Endothelial cell of umbilical vein (primary cell): ENCODE results near the gene FHIP2A. TPM values are rescaled to one million over a fixed set of nuclear protein-coding genes. Genes with fewer than 3 reads are reported as not detected.

ENCODE experiments used
- BruUV-seq: library from RNA; stranded (reverse); fragments of 400-500 nt; replicated peaks from 2 replicates; lab custom pipeline; 2021; lab: Mats Ljungman, UMichigan
- CTCF ChIA-PET: fragments of 300-600, 350-600 bp; sonication (Branson Sonifier 250); formaldehyde crosslinking; loops from one replicate; lab custom pipeline; 2021; ENCODE audit warnings: antibody characterized with exemption, inconsistent platforms; lab: Charles Lee
- POLR2A ChIA-PET: fragments of 300-600, 350-600 bp; sonication (Branson Sonifier 250); formaldehyde crosslinking; loops from one replicate; lab custom pipeline; 2021; ENCODE audit warnings: antibody characterized with exemption, inconsistent platforms; lab: Charles Lee
- DNase-seq: peaks from one replicate; pipeline ENCODE4 v3.0.0-alpha.2; 2011; ENCODE audit warnings: low read depth, low spot score
- FAIRE-seq: peaks from 2 replicates; lab custom pipeline; 2011; peaks lifted over from hg19 to GRCh38; lab: Jason Lieb, UNC
- H2AFZ ChIP-seq: 2 replicates; pipeline ENCODE4 v1.6.0; 2012; ENCODE audit warnings: low read depth, low read length, control low read depth, inconsistent platforms
- H3K27ac ChIP-seq: 2 replicates; pipeline ENCODE4 v1.5.1; 2011; ENCODE audit warnings: low read depth, mild to moderate bottlenecking, control low read depth, low read length, moderate library complexity; ENCODE audit not compliant: insufficient read depth
- H3K27me3 ChIP-seq, 2 experiments: 2 replicates each; pipeline versions ENCODE4 v1.6.0 to v1.6.1; 2011; ENCODE audit warnings: low read length in 2 of 2, mixed read lengths in 1 of 2; ENCODE audit not compliant: control insufficient read depth in 2 of 2, insufficient read depth in 2 of 2
- H3K36me3 ChIP-seq, 2 experiments: 2 replicates in 1 of 2; 3 replicates in 1 of 2; pipeline ENCODE4 v1.5.1; 2011; ENCODE audit warnings: low read length in 2 of 2, mild to moderate bottlenecking in 1 of 2, moderate library complexity in 1 of 2; ENCODE audit not compliant: control insufficient read depth in 2 of 2, insufficient read depth in 2 of 2; ENCODE audit errors: extremely low read depth in 1 of 2
- H3K4me1 ChIP-seq: 3 replicates; pipeline ENCODE4 v1.5.1; 2011; ENCODE audit warnings: mild to moderate bottlenecking, low read length; ENCODE audit not compliant: control insufficient read depth, insufficient read depth; ENCODE audit errors: extremely low read depth
- H3K4me2 ChIP-seq: 2 replicates; pipeline ENCODE4 v1.6.1; 2011; ENCODE audit warnings: low read length, control low read depth, mixed read lengths; ENCODE audit not compliant: insufficient read depth
- H3K4me3 ChIP-seq, 3 experiments: fragments of 200-600 bp in 1 of 3; sonication (generic), shearing (Covaris generic) in 1 of 3; replicated peaks in 1 of 3; 2 replicates each; pipeline ENCODE4 v1.5.1; 2011 to 2016; ENCODE audit warnings: control low read depth in 3 of 3, low read length in 3 of 3, mild to moderate bottlenecking in 2 of 3, inconsistent platforms in 1 of 3, low read depth in 1 of 3, moderate library complexity in 1 of 3; ENCODE audit not compliant: insufficient read depth in 1 of 3
- H3K79me2 ChIP-seq: 2 replicates; pipeline ENCODE4 v1.6.0; 2012; ENCODE audit warnings: low read length, inconsistent platforms; ENCODE audit not compliant: control insufficient read depth, insufficient read depth
- H3K9ac ChIP-seq: replicated peaks from 2 replicates; pipeline ENCODE3; 2011; ENCODE audit warnings: low read length, control low read depth; ENCODE audit not compliant: insufficient read depth; ENCODE audit errors: extremely low read depth
- H3K9me1 ChIP-seq: replicated peaks from 3 replicates; pipeline ENCODE4 v1.6.0; 2011; ENCODE audit warnings: mild to moderate bottlenecking, low read length; ENCODE audit not compliant: control insufficient read depth, insufficient read depth; ENCODE audit errors: extremely low read depth
- H3K9me3 ChIP-seq: replicated peaks from 2 replicates; pipeline ENCODE4 v1.5.1; 2012; ENCODE audit warnings: low read length, inconsistent platforms; ENCODE audit not compliant: control insufficient read depth, insufficient read depth
- H4K20me1 ChIP-seq: replicated peaks from 2 replicates; pipeline ENCODE3; 2011; ENCODE audit warnings: mild to moderate bottlenecking, low read length; ENCODE audit not compliant: control insufficient read depth, insufficient read depth; ENCODE audit errors: extremely low read depth
- CTCF ChIP-seq, 2 donors: IDR thresholded peaks; 1 replicate in 1 of 2; 2 replicates in 1 of 2; pipeline ENCODE4 v1.5.1; 2011; ENCODE audit warnings: low read length in 2 of 2, mild to moderate bottlenecking in 2 of 2, moderate library complexity in 2 of 2, control low read depth in 1 of 2, inconsistent platforms in 1 of 2, low read depth in 1 of 2; ENCODE audit not compliant: insufficient read depth in 1 of 2; ENCODE audit errors: extremely low read depth in 1 of 2
- EZH2 ChIP-seq: IDR thresholded peaks from 2 replicates; pipeline ENCODE4 v1.6.1; 2012; ENCODE audit warnings: borderline replicate concordance, low read depth, mild to moderate bottlenecking, moderate library complexity, low read length, inconsistent platforms; ENCODE audit not compliant: severe bottlenecking
- FOS ChIP-seq: IDR thresholded peaks from 2 replicates; pipeline ENCODE4 v1.6.1; 2011; ENCODE audit warnings: mild to moderate bottlenecking, low read length, moderate library complexity, borderline replicate concordance; ENCODE audit not compliant: insufficient read depth
- GATA2 ChIP-seq: IDR thresholded peaks from 2 replicates; pipeline ENCODE4 v1.7.0; 2011; ENCODE audit warnings: low read depth, mild to moderate bottlenecking, moderate library complexity, mixed read lengths, low read length; ENCODE audit not compliant: insufficient read length, insufficient read depth
- JUN ChIP-seq: IDR thresholded peaks from 2 replicates; pipeline ENCODE4 v1.6.1; 2011; ENCODE audit warnings: borderline replicate concordance, low read depth; ENCODE audit not compliant: insufficient read length, insufficient read depth
- MAX ChIP-seq: IDR thresholded peaks from 2 replicates; pipeline ENCODE4 v1.6.1; 2011; ENCODE audit not compliant: insufficient read depth, insufficient read length
- MYC ChIP-seq: IDR thresholded peaks from one replicate; pipeline ENCODE4 v1.6.1; 2011; ENCODE audit warnings: mild to moderate bottlenecking, low read depth, low read length
- POLR2A ChIP-seq: IDR thresholded peaks from 2 replicates; pipeline ENCODE4 v1.6.1; 2012; ENCODE audit warnings: low read depth, mild to moderate bottlenecking, control low read depth, low read length
- POLR2AphosphoS5 ChIP-seq: IDR thresholded peaks from 2 replicates; pipeline ENCODE4 v1.6.1; 2012; ENCODE audit warnings: low read depth, mild to moderate bottlenecking, control low read depth, low read length, moderate library complexity; ENCODE audit not compliant: insufficient read depth
- dilution Hi-C: fragments of 300-500 bp; cut with MboI; formaldehyde crosslinking; loops from one replicate; pipeline ENCODE4 v1.15.0; 2019; ENCODE audit warnings: low sequenced_read_pairs; ENCODE audit not compliant: extremely low pct_ligation_motif_present
- intact Hi-C: fragments of 100-400 bp; cut with micrococcal nuclease; formaldehyde crosslinking; loops from one replicate; pipeline ENCODE4 v1.10.0; 2022
- polyA plus RNA-seq, 4 experiments: library from polyadenylated mRNA; depleted of rRNA in 3 of 4; stranded (reverse) in 3 of 4; unstranded in 1 of 4; fragments of >200 nt; gene quantifications; 2 replicates each; pipeline versions ENCODE4 v1.2.1 to v1.2.3, GENCODE V29; 2011 to 2012; ENCODE audit warnings: missing spikeins in 1 of 4
- total RNA-seq: library from RNA; stranded (reverse); gene quantifications from 2 replicates; pipeline ENCODE4 v1.2.3, GENCODE V29; 2021

Gene FHIP2A
- total and polyA plus RNA-seq, 2 donors (not counting 3 experiments of a cell fraction or from before 2014, with no cell fraction given): 13.3 to 39.6 TPM

GRCh38 chr10:114772496-114773196 is 48.9 kb upstream of the FHIP2A start:
- Histone ChIP-seq H3K36me3 (no peaks in the 10 kb centered on the region), H4K20me1 (no peaks in the 10 kb centered on the region), H3K9me1 (peaks cover 2% of the 10 kb centered on the region), H3K4me1 (peaks cover 14% of the 10 kb centered on the region), H3K4me3 (no peak overlapping the region), H3K4me2 (no peak overlapping the region), H3K9ac (no peak overlapping the region), H3K27me3 (no peaks in the 10 kb centered on the region), H2AFZ (no peak overlapping the region), H3K27ac (no peak overlapping the region), H3K79me2 (no peaks in the 10 kb centered on the region), H3K9me3 (no peaks in the 10 kb centered on the region)
- TF ChIP-seq POLR2A (no peak), JUN (no peak), MAX (no peak), EZH2 (no peak), FOS (no peak), POLR2AphosphoS5 (no peak), CTCF (IDR thresholded peaks at IDR 0.05; ENCODE audit: extremely low read depth in 1 of 2, insufficient read depth in 1 of 2, low read depth in 1 of 2, low read length in 2 of 2) (no peak), MYC (no peak), GATA2 (no peak)
- BruUV-seq: no TSS peak
- dilution Hi-C loops (no loop called here), intact Hi-C loops (no loop called here)
- POLR2A ChIA-PET: no interaction called here
- DNase-seq: no peak
- FAIRE-seq: no peak
- CTCF ChIA-PET: interaction anchor here (1.2 to 1.5 kb wide), 2 partner anchors 225 to 301 kb away, joined by 3 to 4 read pairs; no protein-coding TSS in a partner anchor
